HepG2 (cell line): ENCODE data around the gene AGAP1. TPM values are rescaled to one million over a fixed set of nuclear protein-coding genes. Genes with fewer than 3 reads are reported as not detected.
A peak's percentile ranks its signal among the peaks of the same experiment; 100 is the strongest.

Experiments used
- ARID2 ChIP-seq: sonication (generic); formaldehyde crosslinking; IDR thresholded peaks from 2 replicates; pipeline ENCODE4 v1.8.1; 2022; ENCODE audit warnings: mild to moderate bottlenecking, missing genetic modification reagents, borderline replicate concordance
- ARNTL ChIP-seq: sonication (generic); formaldehyde crosslinking; IDR thresholded peaks from 2 replicates; pipeline ENCODE4 v1.4.0; 2020; ENCODE audit warnings: mild to moderate bottlenecking, missing genetic modification reagents
- BCL6 ChIP-seq: IDR thresholded peaks from 2 replicates; pipeline ENCODE4 v1.6.1; 2016; ENCODE audit warnings: missing genetic modification reagents, missing compliant biosample characterization
- CENPT ChIP-seq: sonication (generic); formaldehyde crosslinking; IDR thresholded peaks from 2 replicates; pipeline ENCODE4 v1.8.0; 2022; ENCODE audit warnings: low read depth, mild to moderate bottlenecking, moderate library complexity, missing genetic modification reagents
- ELF1 ChIP-seq: sonication (generic); formaldehyde crosslinking; IDR thresholded peaks from 2 replicates; pipeline ENCODE4 v1.4.0; 2020; ENCODE audit warnings: missing genetic modification reagents
- FOXA3 ChIP-seq: IDR thresholded peaks from 2 replicates; pipeline ENCODE4 v1.6.1; 2016; ENCODE audit warnings: missing genetic modification reagents, missing compliant biosample characterization
- JARID2 ChIP-seq: sonication (generic); formaldehyde crosslinking; IDR thresholded peaks from 2 replicates; pipeline ENCODE4 v1.8.1; 2023; ENCODE audit warnings: missing genetic modification reagents, inconsistent platforms; ENCODE audit not compliant: insufficient replicate concordance
- KMT2A ChIP-seq: sonication (generic); formaldehyde crosslinking; IDR thresholded peaks from 2 replicates; pipeline ENCODE4 v1.4.0; 2020; ENCODE audit warnings: missing genetic modification reagents
- NFRKB ChIP-seq: fragments of 450-650 bp; IDR thresholded peaks from 2 replicates; pipeline ENCODE4 v1.6.1; 2017
- NR2F6 ChIP-seq, 2 experiments: IDR thresholded peaks; 2 replicates each; pipeline ENCODE4 v1.6.1; 2016; ENCODE audit warnings: antibody characterized with exemption in 1 of 2, mild to moderate bottlenecking in 1 of 2
- RFX5 ChIP-seq: IDR thresholded peaks from 2 replicates; pipeline ENCODE4 v1.6.1; 2011; ENCODE audit warnings: low read depth, low read length, improper control_type of control experiment
- SALL1 ChIP-seq: sonication (generic); formaldehyde crosslinking; IDR thresholded peaks from 2 replicates; pipeline ENCODE4 v1.8.0; 2022; ENCODE audit warnings: mild to moderate bottlenecking, missing genetic modification reagents
- SATB2 ChIP-seq: sonication (generic); formaldehyde crosslinking; IDR thresholded peaks from 2 replicates; pipeline ENCODE4 v1.5.0; 2020; ENCODE audit warnings: missing genetic modification reagents
- SRF ChIP-seq: IDR thresholded peaks from 2 replicates; pipeline ENCODE4 v1.6.1; 2011; ENCODE audit warnings: mild to moderate bottlenecking, low read depth, low read length, moderate library complexity
- TCF7 ChIP-seq: sonication (generic); IDR thresholded peaks from 2 replicates; pipeline ENCODE4 v1.6.1; 2016; ENCODE audit warnings: antibody characterized with exemption, low read depth
- YY1 ChIP-seq: IDR thresholded peaks from 2 replicates; pipeline ENCODE4 v1.6.1; 2011; ENCODE audit warnings: low read length, low read depth, moderate library complexity, mild to moderate bottlenecking; ENCODE audit not compliant: insufficient read depth, insufficient replicate concordance
- ZBTB8A ChIP-seq: sonication (generic); formaldehyde crosslinking; IDR thresholded peaks from 2 replicates; pipeline ENCODE4 v1.4.0; 2020; ENCODE audit warnings: mild to moderate bottlenecking, low read depth, missing genetic modification reagents, borderline replicate concordance
- ZFX ChIP-seq: sonication (generic); formaldehyde crosslinking; IDR thresholded peaks from 2 replicates; pipeline ENCODE4 v1.4.0; 2020; ENCODE audit warnings: mild to moderate bottlenecking, low read depth, missing genetic modification reagents, moderate library complexity
- ZNF331 ChIP-seq: sonication (generic); formaldehyde crosslinking; IDR thresholded peaks from 2 replicates; pipeline ENCODE4 v1.4.0; 2020; ENCODE audit warnings: missing genetic modification reagents
- ZNF546 ChIP-seq: sonication (generic); formaldehyde crosslinking; conservative IDR thresholded peaks from 2 replicates; pipeline ENCODE4 v1.8.1; 2023; ENCODE audit warnings: mild to moderate bottlenecking, missing genetic modification reagents
- ZNF563 ChIP-seq: sonication (generic); formaldehyde crosslinking; IDR thresholded peaks from 2 replicates; pipeline ENCODE4 v1.8.0; 2022; ENCODE audit warnings: mild to moderate bottlenecking, moderate library complexity, missing genetic modification reagents
- ZNF883 ChIP-seq: sonication (generic); formaldehyde crosslinking; IDR thresholded peaks from 2 replicates; pipeline ENCODE4 v1.5.1; 2020; ENCODE audit warnings: mild to moderate bottlenecking, missing genetic modification reagents; ENCODE audit errors: not compliant biosample characterization
- ZSCAN29 ChIP-seq: sonication (generic); formaldehyde crosslinking; conservative IDR thresholded peaks from 2 replicates; pipeline ENCODE4 v1.4.0; 2020; ENCODE audit warnings: mild to moderate bottlenecking, missing genetic modification reagents
- polyA plus RNA-seq, 8 experiments: library from polyadenylated mRNA; depleted of rRNA in 3 of 8; stranded (reverse) in 7 of 8; unstranded in 1 of 8; fragments of >200 nt; fragmentation: Illumina TruSeq in 4 of 8; extraction: Trizol in 4 of 8; gene quantifications; 2 replicates each; pipeline versions ENCODE4 v1.2.1 to v1.2.3, GENCODE V29; 2011 to 2016; ENCODE audit warnings: low read depth in 4 of 8, missing spikeins in 1 of 8, mixed read lengths in 1 of 8; ENCODE audit not compliant: insufficient read depth in 1 of 8
- total RNA-seq, 5 experiments: library from RNA; depleted of rRNA; stranded (reverse); fragments of >200 nt; fragmentation: Illumina TruSeq; extraction: Trizol; gene quantifications; 2 replicates each; pipeline ENCODE4 v1.2.3, GENCODE V29; 2016; ENCODE audit warnings: low read depth in 1 of 5
- TF ChIP-seq, protein P1 (sequence below): sonication (generic); formaldehyde crosslinking; IDR thresholded peaks from 2 replicates; pipeline ENCODE4 v1.5.1; 2020; ENCODE audit warnings: mild to moderate bottlenecking, missing genetic modification reagents, borderline replicate concordance
- TF ChIP-seq, protein P2 (sequence below), 2 experiments: sonication (generic) in 1 of 2; formaldehyde crosslinking in 1 of 2; IDR thresholded peaks; 2 replicates each; pipeline versions ENCODE4 v1.4.0 to v1.6.1; 2018 to 2020; ENCODE audit warnings: missing genetic modification reagents in 2 of 2, borderline replicate concordance in 1 of 2, low read depth in 1 of 2, mild to moderate bottlenecking in 1 of 2, missing biosample characterization in 1 of 2

Gene AGAP1
- total and polyA plus RNA-seq, 2 of the 13 experiments (the other 11 are each of a cell fraction or from before 2014, with no cell fraction given): 21.2 to 32.7 TPM

- peak; percentile 43 for TF ChIP-seq YY1
- TF ChIP-seq ARNTL (CRISPR knock-in tag): no peak
- no peak for TF ChIP-seq FOXA3 (CRISPR knock-in tag)
- no peak for TF ChIP-seq KMT2A
- TF ChIP-seq NFRKB: no peak
- TF ChIP-seq ZSCAN29 (CRISPR knock-in tag): no peak
- TF ChIP-seq ZNF331 (CRISPR knock-in tag): 0 out of 2 replicates have a peak, but pooled peaks have one; percentile 40
- no peak for TF ChIP-seq ZNF563
- TF ChIP-seq ZFX (CRISPR knock-in tag): no peak
- TF ChIP-seq, protein P1, sequence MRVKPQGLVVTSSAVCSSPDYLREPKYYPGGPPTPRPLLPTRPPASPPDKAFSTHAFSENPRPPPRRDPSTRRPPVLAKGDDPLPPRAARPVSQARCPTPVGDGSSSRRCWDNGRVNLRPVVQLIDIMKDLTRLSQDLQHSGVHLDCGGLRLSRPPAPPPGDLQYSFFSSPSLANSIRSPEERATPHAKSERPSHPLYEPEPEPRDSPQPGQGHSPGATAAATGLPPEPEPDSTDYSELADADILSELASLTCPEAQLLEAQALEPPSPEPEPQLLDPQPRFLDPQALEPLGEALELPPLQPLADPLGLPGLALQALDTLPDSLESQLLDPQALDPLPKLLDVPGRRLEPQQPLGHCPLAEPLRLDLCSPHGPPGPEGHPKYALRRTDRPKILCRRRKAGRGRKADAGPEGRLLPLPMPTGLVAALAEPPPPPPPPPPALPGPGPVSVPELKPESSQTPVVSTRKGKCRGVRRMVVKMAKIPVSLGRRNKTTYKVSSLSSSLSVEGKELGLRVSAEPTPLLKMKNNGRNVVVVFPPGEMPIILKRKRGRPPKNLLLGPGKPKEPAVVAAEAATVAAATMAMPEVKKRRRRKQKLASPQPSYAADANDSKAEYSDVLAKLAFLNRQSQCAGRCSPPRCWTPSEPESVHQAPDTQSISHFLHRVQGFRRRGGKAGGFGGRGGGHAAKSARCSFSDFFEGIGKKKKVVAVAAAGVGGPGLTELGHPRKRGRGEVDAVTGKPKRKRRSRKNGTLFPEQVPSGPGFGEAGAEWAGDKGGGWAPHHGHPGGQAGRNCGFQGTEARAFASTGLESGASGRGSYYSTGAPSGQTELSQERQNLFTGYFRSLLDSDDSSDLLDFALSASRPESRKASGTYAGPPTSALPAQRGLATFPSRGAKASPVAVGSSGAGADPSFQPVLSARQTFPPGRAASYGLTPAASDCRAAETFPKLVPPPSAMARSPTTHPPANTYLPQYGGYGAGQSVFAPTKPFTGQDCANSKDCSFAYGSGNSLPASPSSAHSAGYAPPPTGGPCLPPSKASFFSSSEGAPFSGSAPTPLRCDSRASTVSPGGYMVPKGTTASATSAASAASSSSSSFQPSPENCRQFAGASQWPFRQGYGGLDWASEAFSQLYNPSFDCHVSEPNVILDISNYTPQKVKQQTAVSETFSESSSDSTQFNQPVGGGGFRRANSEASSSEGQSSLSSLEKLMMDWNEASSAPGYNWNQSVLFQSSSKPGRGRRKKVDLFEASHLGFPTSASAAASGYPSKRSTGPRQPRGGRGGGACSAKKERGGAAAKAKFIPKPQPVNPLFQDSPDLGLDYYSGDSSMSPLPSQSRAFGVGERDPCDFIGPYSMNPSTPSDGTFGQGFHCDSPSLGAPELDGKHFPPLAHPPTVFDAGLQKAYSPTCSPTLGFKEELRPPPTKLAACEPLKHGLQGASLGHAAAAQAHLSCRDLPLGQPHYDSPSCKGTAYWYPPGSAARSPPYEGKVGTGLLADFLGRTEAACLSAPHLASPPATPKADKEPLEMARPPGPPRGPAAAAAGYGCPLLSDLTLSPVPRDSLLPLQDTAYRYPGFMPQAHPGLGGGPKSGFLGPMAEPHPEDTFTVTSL (CRISPR knock-in tag): no peak
- no peak for TF ChIP-seq ZNF546 (CRISPR knock-in tag)
- no peak for TF ChIP-seq NR2F6 (IDR thresholded peaks at IDR 0.05)
- TF ChIP-seq NR2F6 (CRISPR knock-in tag; IDR thresholded peaks at IDR 0.05): 0 out of 2 replicates have a peak, but pooled peaks have one; percentile 8
- TF ChIP-seq ZNF883 (CRISPR knock-in tag): no peak
- TF ChIP-seq ARID2 (CRISPR knock-in tag): no peak
- TF ChIP-seq SATB2 (CRISPR knock-in tag): no peak
- TF ChIP-seq RFX5: peak; percentile 61
- TF ChIP-seq JARID2 (CRISPR knock-in tag): no peak
- 0 out of 2 replicates have a peak, but pooled peaks have one; percentile 24 for TF ChIP-seq SRF
- no peak for TF ChIP-seq ZBTB8A (CRISPR knock-in tag)
- TF ChIP-seq TCF7: no peak
- TF ChIP-seq CENPT (CRISPR knock-in tag): no peak
- TF ChIP-seq, protein P2, sequence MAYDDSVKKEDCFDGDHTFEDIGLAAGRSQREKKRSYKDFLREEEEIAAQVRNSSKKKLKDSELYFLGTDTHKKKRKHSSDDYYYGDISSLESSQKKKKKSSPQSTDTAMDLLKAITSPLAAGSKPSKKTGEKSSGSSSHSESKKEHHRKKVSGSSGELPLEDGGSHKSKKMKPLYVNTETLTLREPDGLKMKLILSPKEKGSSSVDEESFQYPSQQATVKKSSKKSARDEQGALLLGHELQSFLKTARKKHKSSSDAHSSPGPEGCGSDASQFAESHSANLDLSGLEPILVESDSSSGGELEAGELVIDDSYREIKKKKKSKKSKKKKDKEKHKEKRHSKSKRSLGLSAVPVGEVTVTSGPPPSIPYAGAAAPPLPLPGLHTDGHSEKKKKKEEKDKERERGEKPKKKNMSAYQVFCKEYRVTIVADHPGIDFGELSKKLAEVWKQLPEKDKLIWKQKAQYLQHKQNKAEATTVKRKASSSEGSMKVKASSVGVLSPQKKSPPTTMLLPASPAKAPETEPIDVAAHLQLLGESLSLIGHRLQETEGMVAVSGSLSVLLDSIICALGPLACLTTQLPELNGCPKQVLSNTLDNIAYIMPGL (CRISPR knock-in tag; IDR thresholded peaks at IDR 0.05; ENCODE audit: borderline replicate concordance in 1 of 2, low read depth in 1 of 2): 0 out of 4 replicates have a peak, but pooled peaks of 1 of the 2 experiments have one; percentile 32
- TF ChIP-seq BCL6 (CRISPR knock-in tag): 0 out of 2 replicates have a peak, but pooled peaks have one; percentile 37
- peak; percentile 56 for TF ChIP-seq SALL1 (CRISPR knock-in tag)
- TF ChIP-seq ELF1 (CRISPR knock-in tag): no peak
These were observed 285.6 kb downstream of the AGAP1 start (continued) for GRCh38 chr2:235779444-235779896.
